HG03108 (cell line): Measurements from ENCODE around the gene IRS4.

Source experiments
- ATAC-seq: cut with Tn5 transposase; IDR thresholded peaks from one replicate; pipeline ENCODE4 v1.9.1; 2021; ENCODE audit warnings: moderate library complexity; ENCODE audit not compliant: unreplicated experiment

IRS4 gene

GRCh38 chrX:108736509-108737479, at the start of gene IRS4:
IRS4 (minus strand) TSS chrX:108736563.
- ATAC-seq: no peak

DNA sequence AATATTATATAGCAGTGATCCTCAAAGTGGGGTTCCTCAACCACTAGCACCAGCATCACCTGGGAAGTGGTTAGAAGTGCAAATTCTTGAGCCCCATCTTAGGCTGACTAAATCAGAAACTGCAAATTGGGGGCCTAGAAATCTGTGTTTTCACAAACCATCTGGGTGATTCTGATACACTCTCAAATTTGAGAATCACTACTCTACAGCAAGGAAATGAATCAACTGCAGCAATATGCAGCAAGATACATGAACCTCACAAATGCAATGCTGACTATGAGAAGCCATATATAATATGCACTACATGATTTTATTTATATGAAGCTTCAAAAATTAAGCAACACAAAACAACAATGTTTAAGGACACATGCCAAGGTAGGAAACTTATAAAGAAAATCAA, 36.2 kb upstream of the IRS4 start:
- no peak for ATAC-seq

- no peak for ATAC-seq
These were observed 27.2 kb upstream of the IRS4 start for GRCh38 chrX:108763559-108763958.

DNA sequence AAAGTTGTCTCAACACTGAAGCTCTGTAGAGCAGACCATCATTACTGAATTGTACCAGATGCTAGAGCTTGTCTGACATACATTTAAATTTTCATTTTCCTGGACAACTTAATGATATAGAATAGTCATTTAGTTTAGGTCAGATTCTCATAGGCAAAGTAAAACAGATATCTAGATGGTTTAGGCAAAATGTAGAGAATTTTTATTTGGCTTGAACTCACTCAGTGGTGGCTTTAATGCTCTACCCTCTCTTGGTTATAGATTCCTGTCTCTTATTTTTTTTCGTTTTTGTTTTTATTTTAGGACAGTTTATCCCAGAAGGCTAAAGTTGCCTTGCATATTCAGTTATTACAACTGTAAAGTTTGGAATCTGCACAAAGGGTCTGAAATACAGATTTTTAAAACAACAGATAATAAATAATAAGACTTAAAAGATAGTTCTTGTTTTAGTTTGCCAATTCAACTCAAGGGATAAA, 4.0 kb upstream of the IRS4 start:
- no peak for ATAC-seq

DNA sequence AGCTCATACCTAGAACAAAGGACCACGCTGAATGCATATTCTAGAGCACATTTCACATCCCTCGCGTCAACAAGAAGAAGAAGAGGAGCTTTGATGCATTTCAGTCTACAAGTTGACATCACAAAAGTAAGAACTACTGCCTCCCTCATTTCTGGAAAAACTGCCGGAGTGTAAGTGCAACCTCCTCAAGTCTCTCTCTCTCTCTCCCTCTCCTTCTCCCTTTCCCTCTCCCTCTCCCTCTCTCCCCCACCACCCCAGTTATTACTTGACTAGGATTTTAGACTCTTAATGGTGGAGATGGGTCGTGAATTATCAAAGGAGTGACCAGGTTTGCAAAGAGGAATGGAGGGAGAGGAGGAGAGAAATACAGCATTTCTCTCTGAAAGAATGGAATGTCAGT, 1.4 kb upstream of the IRS4 start:
- ATAC-seq: no peak

DNA sequence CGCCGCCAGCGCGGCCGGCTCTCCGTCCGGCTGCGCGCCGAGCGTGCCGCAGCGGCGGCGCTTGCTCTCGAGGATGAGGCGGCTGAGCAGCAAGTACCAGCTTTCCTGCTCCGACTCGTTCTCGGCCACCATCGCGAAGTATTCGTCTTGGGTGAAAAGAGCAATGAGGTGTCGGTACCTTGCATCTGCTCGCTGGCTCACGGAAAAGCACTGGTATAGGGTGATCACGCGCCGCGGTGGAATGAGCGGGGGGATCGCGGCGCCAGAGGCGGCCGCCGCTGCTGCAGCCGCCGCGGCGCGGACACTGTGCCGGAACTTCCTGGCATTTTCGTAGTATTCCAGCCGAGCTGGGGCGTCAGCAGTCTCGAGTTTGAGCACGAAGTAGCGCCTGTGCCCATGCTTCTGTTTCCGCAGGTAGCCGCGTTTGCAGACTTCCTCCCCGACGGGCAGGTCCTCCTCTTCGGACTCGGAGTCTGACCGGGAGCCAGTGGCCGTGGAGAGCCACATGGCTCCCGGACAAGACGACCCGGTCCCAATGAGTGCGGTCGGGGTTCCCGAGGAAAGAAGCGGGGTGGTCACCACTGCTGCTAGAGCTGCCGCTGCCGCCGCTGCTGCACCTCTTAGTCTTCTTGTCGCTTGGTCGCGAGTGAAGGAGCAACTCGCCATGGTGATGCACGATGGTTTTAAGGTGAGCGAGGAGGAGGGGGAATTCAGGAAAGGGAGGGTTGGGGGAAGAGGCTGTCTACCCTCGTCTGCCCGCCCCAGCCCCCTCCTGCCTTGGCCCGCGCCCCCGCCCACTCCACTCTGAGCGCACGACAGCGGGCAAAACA, 469 bp downstream of the IRS4 start:
- ATAC-seq: no peak

GRCh38 chrX:108735091-108735678, 1.2 kb downstream of the IRS4 start:
- no peak for ATAC-seq

DNA sequence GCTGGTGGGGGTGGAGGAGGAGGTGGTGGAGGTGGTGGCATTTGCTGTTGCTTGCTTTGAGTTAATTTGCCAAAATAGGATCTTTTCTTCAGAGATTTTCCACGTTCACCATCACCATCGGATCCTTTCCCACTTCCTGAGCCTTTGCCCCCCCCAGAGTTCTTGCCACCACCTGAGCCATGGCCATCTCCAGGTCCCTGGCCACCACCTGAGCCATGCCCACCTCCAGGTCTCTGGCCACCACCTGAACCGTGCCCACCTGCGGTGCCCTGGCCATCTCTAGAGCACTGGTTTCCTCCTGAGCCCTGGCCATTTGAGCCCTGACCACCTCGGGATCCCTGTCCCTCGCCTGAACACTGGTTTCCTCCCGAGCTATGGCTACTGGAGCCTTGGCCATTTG, 1.9 kb downstream of the IRS4 start:
- no peak for ATAC-seq

GRCh38 chrX:108732630-108733321, 3.6 kb downstream of the IRS4 start:
- ATAC-seq: no peak

- ATAC-seq: no peak
These were observed 5.2 kb downstream of the IRS4 start for GRCh38 chrX:108731153-108731552.

GRCh38 chrX:108726748-108727147, 9.6 kb downstream of the IRS4 start:
- ATAC-seq: no peak

DNA sequence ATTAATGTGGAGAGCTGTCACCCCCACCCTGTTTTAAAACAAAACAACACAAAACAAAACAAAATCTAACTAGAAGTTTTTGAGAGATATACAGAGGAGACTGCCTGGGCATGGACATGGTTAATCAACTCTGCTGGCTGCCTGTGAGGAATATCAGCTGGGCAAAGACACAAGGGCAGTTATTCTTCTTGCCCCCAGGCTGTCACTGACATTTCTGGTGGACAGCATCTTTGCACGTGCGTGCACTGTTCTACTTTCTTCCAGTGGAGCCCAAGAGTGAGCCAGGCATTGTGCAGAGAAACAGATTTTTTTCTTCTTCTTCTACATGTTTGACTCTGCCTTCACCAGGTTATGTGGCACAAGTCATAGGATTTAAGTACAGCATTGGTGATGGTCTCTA, 13.8 kb downstream of the IRS4 start:
- ATAC-seq: no peak

DNA sequence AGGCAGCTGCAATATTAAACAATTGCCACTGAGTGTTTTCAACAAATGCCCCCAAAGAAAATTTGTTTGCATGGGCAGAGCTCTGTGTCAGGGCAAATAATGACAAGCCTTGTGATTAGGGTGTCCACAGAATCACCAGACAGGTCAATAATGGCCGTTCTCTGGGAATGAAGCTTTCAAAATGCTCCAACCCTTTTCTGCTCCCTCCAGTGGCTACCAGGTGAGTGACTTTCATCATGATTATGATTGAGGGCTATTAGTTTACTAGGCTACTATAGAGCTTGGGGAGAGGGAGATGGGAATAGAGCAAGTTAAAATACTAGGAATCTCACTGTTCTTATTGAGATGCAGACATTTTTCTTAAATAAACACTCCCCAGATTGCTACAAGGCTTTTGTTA, 23.5 kb downstream of the IRS4 start:
- no peak for ATAC-seq

- ATAC-seq: no peak
These were observed 31.5 kb downstream of the IRS4 start for GRCh38 chrX:108704839-108705238.

DNA sequence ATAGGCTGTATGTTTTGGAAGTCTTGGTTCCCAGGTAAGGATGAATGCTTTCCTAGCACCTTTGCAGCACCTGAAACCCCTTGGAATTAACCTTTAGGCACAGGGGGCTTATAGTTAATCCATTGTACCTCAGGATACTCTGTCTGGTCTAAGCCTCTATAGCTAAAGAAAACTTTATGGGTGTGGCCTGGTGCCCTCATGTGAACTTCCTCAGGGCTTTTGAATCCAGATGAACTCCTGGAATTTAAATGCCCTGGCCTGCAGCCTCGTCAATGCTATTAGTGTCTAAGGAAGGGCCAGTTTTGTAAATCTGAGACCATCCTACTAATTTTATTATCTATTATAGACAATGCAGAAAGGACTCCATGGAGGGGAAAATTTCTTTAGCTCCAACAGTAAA, 33.8 kb downstream of the IRS4 start:
- no peak for ATAC-seq

DNA sequence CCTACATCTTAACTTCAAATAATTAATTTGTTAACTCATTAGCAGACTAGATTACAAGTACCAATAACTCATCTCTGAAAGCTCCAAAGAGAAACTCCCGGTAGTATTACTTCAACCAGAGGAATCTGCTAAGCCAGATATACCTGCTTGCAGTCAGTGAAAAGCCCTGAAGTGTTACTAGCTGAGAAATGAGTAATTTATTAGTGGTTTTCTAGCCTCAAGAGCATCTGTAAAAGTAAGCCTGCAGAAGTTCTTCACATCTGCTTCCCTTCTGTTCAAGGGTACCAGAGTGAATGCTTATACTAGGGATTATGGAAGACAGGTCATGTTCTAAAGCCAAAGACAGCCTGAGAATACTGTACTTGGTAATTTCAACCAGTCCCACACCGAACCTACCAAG, 34.7 kb downstream of the IRS4 start:
- no peak for ATAC-seq

DNA sequence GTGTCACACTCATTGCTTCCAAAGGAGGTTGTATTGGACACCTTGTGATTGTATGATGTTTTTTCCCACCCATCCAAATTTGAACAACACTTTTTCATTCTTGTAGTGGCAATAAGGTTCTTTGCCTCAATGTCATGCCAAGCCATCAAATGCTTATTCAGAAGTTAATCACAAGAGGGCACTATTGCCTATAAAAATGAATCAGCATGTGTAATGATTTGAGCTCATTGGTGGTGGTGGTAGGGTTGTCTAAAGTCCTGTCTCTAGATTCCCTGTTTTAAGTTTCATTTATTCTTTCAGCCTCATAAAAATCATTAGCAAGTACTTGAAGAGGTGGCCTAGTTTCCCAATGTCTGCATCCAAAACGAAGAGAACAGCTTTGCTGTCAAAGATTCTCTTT, 37.0 kb downstream of the IRS4 start:
- no peak for ATAC-seq

- no peak for ATAC-seq
These were observed 39.7 kb downstream of the IRS4 start for GRCh38 chrX:108696690-108697089.
